Neuron (in vitro differentiated cells): Measurements from ENCODE around the gene NTRK3.

ENCODE experiments used
- H2AFZ ChIP-seq: one replicate; pipeline ENCODE4 v1.6.1; 2013; ENCODE audit warnings: low read depth, mild to moderate bottlenecking, inconsistent platforms, low read length, moderate library complexity
- H3K27me3 ChIP-seq: one replicate; pipeline ENCODE4 v1.6.1; 2013; ENCODE audit warnings: low read length; ENCODE audit not compliant: insufficient read depth
- H3K36me3 ChIP-seq: one replicate; pipeline ENCODE4 v1.6.1; 2013; ENCODE audit warnings: low read length; ENCODE audit not compliant: insufficient read depth
- H3K4me1 ChIP-seq: one replicate; pipeline ENCODE4 v1.6.1; 2013; ENCODE audit warnings: low read length; ENCODE audit not compliant: insufficient read depth
- H3K4me3 ChIP-seq: 2 replicates; pipeline ENCODE4 v1.5.1; 2013; ENCODE audit warnings: mild to moderate bottlenecking, low read length, moderate library complexity
- H3K9me3 ChIP-seq: one replicate; pipeline ENCODE4 v1.6.1; 2013; ENCODE audit warnings: low read length

NTRK3 gene

DNA sequence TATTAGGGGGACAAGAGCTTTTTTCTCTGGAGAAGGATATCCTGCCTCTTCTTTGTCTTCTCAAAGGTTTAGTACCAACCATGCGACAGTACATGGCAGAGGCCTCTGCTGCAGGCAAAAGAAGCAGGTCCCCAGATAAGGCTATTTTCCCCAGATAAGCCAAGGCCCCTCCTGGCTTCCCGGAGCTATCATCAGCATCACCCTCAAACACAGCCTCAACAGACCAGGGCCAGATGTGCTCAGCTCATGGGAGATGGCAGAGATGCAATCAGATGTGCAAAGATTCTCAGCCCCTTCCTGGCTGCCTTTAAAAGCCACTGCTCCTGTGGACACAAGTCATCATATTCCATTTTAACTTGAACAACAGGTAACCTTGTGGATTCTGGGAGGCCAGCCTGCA lies 49.0 kb downstream of the NTRK3 start:
- no peaks in the 10 kb centered on the region for H3K4me1 ChIP-seq
- H2AFZ ChIP-seq = no peak overlapping the region
- no peak overlapping the region for H3K4me3 ChIP-seq
- H3K27me3 ChIP-seq = no peaks in the 10 kb centered on the region
- no peaks in the 10 kb centered on the region for H3K36me3 ChIP-seq
- H3K9me3 ChIP-seq = no peaks in the 10 kb centered on the region

DNA sequence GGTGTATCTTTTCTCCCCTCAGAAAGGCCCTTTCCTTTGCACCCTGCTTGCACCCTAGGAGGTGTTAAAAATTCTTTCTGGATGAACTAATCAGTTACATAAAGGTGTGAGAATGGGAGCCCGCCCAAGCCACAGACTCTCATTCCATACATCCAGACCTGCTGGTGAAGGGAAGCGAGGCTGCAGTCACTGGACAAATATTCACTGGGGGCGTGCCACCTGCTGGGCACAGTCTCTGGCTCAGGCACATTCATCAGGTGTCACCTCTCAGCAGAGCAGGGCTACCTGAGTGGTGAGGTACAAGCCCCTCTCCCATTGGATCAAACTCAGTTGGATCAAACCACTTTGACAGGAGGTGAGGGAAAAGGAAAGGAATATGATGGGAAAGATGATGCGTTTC lies 52.0 kb downstream of the NTRK3 start:
- no peak overlapping the region for H2AFZ ChIP-seq
- no peaks in the 10 kb centered on the region for H3K27me3 ChIP-seq
- H3K4me3 ChIP-seq = no peak overlapping the region
- no peaks in the 10 kb centered on the region for H3K4me1 ChIP-seq
- no peaks in the 10 kb centered on the region for H3K9me3 ChIP-seq
- H3K36me3 ChIP-seq = no peaks in the 10 kb centered on the region

DNA sequence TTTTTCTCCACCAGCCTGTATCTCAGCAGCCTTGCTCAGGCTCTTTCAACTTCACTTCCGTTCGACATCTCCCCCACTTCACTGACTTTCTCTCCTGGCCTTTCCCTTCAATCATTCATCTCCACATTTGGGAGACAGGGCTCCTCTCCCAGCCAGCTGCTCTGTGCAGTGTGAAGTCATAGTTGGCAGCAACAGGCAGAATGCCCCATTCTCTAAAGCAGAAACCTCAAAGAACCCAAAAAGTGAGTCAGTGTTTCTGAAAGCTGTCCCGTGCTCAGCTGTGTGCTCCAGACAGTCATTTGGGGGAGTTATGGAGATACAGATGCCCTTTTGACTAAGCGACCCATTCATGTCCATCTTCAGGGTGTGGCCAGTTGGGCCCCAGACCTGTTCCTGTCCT lies 54.3 kb downstream of the NTRK3 start:
- H2AFZ ChIP-seq = no peak overlapping the region
- H3K27me3 ChIP-seq = no peaks in the 10 kb centered on the region
- H3K4me1 ChIP-seq = no peaks in the 10 kb centered on the region
- H3K36me3 ChIP-seq = no peaks in the 10 kb centered on the region
- no peaks in the 10 kb centered on the region for H3K9me3 ChIP-seq
- H3K4me3 ChIP-seq = no peak overlapping the region

DNA sequence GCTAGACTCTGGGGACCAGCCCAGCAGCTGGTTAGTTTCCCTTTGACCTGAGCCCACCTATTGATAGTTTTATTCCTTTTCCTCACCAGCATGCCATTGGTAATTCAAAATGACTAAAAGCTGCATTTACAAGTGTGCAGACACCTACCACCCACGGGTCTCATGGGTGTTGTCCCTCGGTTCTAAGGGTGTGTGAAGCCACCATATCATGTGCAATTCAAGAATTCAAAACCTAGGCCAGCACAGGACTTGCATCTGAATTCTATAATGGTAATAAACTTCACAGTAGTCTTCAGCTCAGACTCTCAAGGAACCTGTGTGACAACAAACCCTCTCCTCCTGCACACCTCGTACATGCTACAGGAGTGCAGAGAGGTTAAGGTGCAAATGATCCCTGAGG lies 55.3 kb downstream of the NTRK3 start:
- Histone ChIP-seq H3K36me3 (no peaks in the 10 kb centered on the region), H2AFZ (no peak overlapping the region), H3K9me3 (no peaks in the 10 kb centered on the region), H3K27me3 (no peaks in the 10 kb centered on the region), H3K4me3 (no peak overlapping the region), H3K4me1 (no peaks in the 10 kb centered on the region)

DNA sequence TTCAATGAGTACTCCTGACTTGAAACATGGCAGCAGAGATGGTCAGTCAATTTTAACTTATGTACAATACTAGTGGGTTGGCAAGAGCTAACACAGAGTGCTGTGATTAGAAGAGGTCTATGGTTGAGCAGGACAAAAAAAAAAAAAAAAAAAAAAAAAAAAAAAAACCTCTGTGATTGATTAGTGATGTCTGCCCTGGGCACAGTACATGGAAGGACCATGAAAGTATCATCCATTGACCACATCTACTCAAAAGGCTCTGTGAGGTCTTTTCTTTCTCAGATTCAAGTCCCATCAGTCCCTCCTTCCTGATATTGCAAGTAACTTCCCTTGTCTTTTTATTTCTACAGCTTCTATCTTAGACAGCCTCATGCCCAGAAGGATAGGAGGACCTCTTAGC lies 59.6 kb downstream of the NTRK3 start:
- Histone ChIP-seq H3K4me1 (no peaks in the 10 kb centered on the region), H3K4me3 (no peak overlapping the region), H3K36me3 (no peaks in the 10 kb centered on the region), H2AFZ (no peak overlapping the region), H3K9me3 (no peaks in the 10 kb centered on the region), H3K27me3 (no peaks in the 10 kb centered on the region)

DNA sequence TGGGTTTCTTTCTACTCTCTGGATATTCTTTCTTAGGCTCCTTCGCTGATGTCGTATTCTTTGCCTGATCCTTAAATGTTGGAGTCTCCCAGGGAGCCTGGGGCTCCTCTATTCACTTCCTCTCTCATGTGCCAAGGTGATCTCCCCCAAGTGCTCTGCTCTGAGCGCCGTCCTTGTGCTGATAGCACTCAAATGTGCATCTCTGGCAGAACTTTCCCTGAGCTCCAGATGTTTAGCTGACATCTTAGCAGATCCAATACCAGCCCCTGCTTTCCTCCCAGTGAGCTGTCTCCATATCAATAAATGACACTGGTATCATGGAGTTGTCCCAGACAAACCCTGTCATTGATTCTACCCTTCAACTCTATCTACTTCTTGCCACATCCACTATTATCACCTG lies 62.4 kb downstream of the NTRK3 start:
- no peak overlapping the region for H3K4me3 ChIP-seq
- no peaks in the 10 kb centered on the region for H3K4me1 ChIP-seq
- no peaks in the 10 kb centered on the region for H3K9me3 ChIP-seq
- H2AFZ ChIP-seq = no peak overlapping the region
- H3K36me3 ChIP-seq = no peaks in the 10 kb centered on the region
- no peaks in the 10 kb centered on the region for H3K27me3 ChIP-seq

DNA sequence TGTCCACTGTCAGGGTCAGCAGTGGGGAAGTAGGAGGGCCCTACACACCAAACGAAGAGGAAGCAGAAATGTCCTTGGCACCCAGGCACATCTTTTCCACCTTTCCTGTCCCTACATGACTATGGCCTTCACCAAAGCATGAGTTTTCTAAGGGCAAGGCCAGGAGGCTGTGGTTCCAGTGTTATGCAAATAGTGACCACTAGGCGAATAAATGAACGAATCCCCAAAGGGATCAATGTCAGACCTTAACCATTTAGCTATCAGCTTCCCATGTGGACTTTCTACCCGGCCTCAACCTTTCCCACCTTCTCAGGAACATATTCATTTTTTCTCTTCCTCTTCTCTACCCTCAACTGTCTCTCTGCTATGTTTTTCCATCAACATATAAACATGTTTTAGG lies 63.1 kb downstream of the NTRK3 start:
- Histone ChIP-seq H3K4me1 (no peaks in the 10 kb centered on the region), H3K27me3 (no peaks in the 10 kb centered on the region), H2AFZ (no peak overlapping the region)

DNA sequence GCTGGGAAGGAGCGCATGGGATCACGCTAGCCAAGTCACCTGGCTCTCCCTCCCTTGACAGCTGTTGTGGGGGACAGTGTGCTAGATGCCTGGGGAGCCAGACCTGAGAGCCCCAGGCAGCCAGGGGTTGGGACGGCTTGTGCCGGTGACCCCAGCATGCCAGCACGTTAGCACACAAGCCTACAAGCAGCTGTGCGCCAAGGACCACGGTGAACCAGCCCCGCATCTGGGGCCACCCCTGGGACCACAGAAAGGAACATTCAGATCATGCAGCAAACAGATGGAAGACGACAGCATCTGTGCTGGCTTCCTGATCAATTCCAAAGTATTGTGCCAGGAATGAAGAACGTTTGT lies 64.8 kb downstream of the NTRK3 start:
- H2AFZ ChIP-seq = no peak overlapping the region
- no peaks in the 10 kb centered on the region for H3K27me3 ChIP-seq
- H3K4me1 ChIP-seq = no peaks in the 10 kb centered on the region
- H3K9me3 ChIP-seq = no peaks in the 10 kb centered on the region
- H3K36me3 ChIP-seq = no peaks in the 10 kb centered on the region
- no peak overlapping the region for H3K4me3 ChIP-seq

More for the DNA sequence above, 63.1 kb downstream of the NTRK3 start:
- Histone ChIP-seq H3K4me3 (no peak overlapping the region), H3K9me3 (no peaks in the 10 kb centered on the region), H3K36me3 (no peaks in the 10 kb centered on the region)

DNA sequence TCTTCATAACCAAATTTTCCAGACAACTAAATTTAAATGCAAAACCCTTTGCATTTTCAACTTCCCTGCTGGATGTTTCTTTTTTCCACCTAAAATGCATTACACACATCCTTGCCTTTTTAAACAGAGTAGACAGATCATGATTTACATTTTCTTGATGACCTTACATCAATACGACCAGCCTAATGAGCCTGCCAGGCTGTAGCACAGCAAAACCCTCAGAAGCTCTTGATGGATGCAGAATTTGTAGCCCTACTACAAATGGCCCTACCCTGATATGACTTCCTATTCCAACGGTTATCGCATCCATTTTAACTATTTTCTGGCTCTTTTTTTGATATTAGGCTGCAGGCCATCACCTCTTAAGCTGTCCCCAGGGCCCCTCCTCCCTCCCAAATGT lies 66.3 kb downstream of the NTRK3 start:
- Histone ChIP-seq H2AFZ (no peak overlapping the region), H3K4me1 (no peaks in the 10 kb centered on the region), H3K4me3 (no peak overlapping the region), H3K9me3 (no peaks in the 10 kb centered on the region), H3K36me3 (no peaks in the 10 kb centered on the region), H3K27me3 (no peaks in the 10 kb centered on the region)

DNA sequence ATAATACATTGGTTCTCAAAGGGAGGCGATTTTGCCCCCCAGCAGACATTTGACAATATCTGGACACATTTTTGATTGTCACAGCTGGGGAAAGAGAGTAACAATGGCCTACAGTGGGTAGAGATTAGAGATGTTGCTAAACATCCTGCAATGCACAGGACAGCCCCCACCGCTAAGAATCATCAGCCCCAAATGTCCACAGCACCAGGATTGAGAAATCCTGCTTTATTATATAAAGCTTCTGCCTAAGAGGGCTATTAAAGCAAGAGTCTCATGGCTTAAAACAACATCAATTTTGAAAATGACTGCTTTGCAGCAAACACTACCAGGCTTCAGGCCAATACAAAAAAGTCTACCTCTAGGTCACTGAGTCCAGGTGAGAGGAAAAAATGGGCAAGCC lies 68.2 kb downstream of the NTRK3 start:
- Histone ChIP-seq H2AFZ (no peak overlapping the region), H3K27me3 (no peaks in the 10 kb centered on the region), H3K36me3 (no peaks in the 10 kb centered on the region), H3K9me3 (no peaks in the 10 kb centered on the region), H3K4me3 (no peak overlapping the region), H3K4me1 (no peaks in the 10 kb centered on the region)

DNA sequence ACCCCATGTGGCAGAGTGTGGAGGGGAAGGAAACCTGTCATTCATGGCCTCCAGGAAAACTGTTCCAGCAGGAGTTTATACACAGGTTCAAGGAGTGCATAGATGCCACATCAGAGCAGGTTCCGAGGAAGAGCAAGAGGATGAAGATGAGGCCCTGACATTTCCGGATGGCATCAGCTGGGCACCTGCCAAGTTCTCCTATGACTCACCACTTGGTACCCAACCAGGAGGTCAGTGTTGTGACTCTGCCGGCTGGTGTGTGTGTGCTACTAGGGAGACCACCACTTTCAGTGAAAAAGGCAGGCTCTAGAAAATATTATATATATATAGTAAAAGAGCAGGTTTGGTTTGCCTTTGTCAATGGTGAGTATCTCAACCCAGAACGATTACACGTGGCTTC lies 69.3 kb downstream of the NTRK3 start:
- Histone ChIP-seq H3K27me3 (no peaks in the 10 kb centered on the region), H3K4me3 (no peak overlapping the region), H2AFZ (no peak overlapping the region), H3K9me3 (no peaks in the 10 kb centered on the region), H3K36me3 (no peaks in the 10 kb centered on the region), H3K4me1 (no peaks in the 10 kb centered on the region)

DNA sequence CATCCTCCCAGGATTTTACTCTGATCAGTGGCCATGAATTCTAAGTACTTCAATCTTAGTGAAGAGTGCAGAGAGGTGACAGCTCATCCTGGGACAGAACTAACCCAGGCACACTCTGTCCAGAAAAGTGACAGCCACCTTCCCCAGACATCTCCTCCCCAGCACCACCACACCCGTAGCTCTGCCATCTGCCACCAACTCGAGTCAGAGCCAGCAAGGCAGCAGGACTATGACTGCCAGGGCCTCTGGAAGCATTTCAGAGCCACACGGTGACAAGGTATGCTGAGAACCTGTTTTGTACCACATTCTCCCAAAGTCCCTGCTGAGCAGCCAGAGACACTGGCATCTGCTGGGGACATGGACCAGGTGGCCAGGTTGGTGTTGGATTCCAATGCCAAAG lies 71.0 kb downstream of the NTRK3 start:
- Histone ChIP-seq H2AFZ (no peak overlapping the region), H3K36me3 (no peaks in the 10 kb centered on the region), H3K9me3 (no peaks in the 10 kb centered on the region), H3K27me3 (no peaks in the 10 kb centered on the region), H3K4me1 (no peaks in the 10 kb centered on the region), H3K4me3 (no peak overlapping the region)

DNA sequence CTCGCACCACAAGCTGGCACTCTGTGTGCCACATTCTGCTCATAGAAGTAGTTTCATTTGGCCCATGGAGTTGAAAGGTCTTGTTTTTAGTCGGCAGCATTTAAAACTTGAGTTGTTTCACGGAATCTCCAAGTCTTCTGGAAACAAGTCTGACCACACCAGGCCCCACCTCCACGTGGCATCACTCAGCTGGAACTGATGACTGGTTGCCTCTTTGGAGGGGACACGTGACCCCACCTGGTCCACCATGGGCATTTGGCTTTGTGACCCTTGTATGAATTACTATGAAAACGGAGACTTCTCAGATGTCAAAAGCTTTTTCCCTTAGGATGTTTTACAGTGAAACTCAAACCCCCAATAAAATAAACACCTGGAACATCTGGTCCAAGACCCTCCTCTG lies 74.9 kb downstream of the NTRK3 start:
- Histone ChIP-seq H3K27me3 (no peaks in the 10 kb centered on the region), H3K9me3 (no peaks in the 10 kb centered on the region), H3K4me1 (no peaks in the 10 kb centered on the region), H3K36me3 (no peaks in the 10 kb centered on the region), H3K4me3 (no peak overlapping the region), H2AFZ (no peak overlapping the region)

DNA sequence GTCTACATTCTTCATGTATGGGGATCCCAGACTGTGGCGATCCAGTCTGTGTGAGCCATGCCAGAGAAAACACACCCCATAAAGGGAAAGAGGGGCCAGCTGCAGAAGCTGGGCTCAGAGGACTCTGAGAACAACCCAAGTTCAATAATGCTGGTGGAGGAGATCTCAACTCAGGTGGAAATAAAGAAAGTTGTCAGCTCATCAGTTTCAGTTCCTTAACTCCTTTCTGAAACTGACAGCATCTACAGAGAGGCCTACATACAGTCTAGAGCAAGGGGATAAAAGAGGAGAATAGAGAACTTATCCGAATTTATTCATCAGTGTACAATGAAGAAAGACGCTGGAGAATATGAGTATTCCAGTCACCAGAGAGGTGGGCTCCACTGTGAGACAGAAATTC lies 77.0 kb downstream of the NTRK3 start:
- Histone ChIP-seq H3K36me3 (no peaks in the 10 kb centered on the region), H3K9me3 (no peaks in the 10 kb centered on the region), H3K4me3 (no peak overlapping the region), H3K4me1 (no peaks in the 10 kb centered on the region), H2AFZ (no peak overlapping the region), H3K27me3 (no peaks in the 10 kb centered on the region)
